Chondrocyte (in vitro differentiated cells): ENCODE data around the gene KCNE2. TPM values are rescaled to one million over a fixed set of nuclear protein-coding genes. Genes with fewer than 3 reads are reported as not detected.

Experiments
- DNase-seq: peaks from one replicate; pipeline ENCODE4 v3.0.0; 2021; ENCODE audit warnings: mixed read lengths, low spot score
- H3K27ac Mint-ChIP-seq: one replicate; pipeline ENCODE4 v1.8.0; 2021; ENCODE audit warnings: mild to moderate bottlenecking, moderate library complexity, mixed read lengths; ENCODE audit not compliant: unreplicated experiment
- H3K27me3 Mint-ChIP-seq: 2 replicates; pipeline ENCODE4 v1.8.0; 2021; ENCODE audit warnings: low read depth, mixed read lengths
- H3K36me3 Mint-ChIP-seq: 2 replicates; pipeline ENCODE4 v1.8.0; 2021; ENCODE audit warnings: low read depth, mixed read lengths
- H3K4me1 Mint-ChIP-seq: 2 replicates; pipeline ENCODE4 v1.8.0; 2021; ENCODE audit warnings: low read depth, mild to moderate bottlenecking, mixed read lengths
- H3K4me3 Mint-ChIP-seq: one replicate; pipeline ENCODE4 v1.8.0; 2021; ENCODE audit warnings: mild to moderate bottlenecking, moderate library complexity, mixed read lengths; ENCODE audit not compliant: unreplicated experiment
- H3K9me3 Mint-ChIP-seq: 2 replicates; pipeline ENCODE4 v1.8.0; 2021; ENCODE audit warnings: low read depth, mixed read lengths
- long read RNA-seq: library from polyadenylated mRNA; stranded (forward); transcript quantifications from one replicate; pipeline ENCODE4 v2.0.0, GENCODE V29; 2021
- total RNA-seq: library from RNA; stranded (reverse); gene quantifications from 3 replicates; pipeline ENCODE4 v1.2.1, GENCODE V29; 2021
- TF ChIP-seq, protein P1 (sequence below): fragments of 200-600 bp; sonication (generic); IDR thresholded peaks from 2 replicates; pipeline ENCODE4 v1.5.0; 2021; ENCODE audit warnings: antibody characterized with exemption, mild to moderate bottlenecking, moderate library complexity

KCNE2 gene, protein sequence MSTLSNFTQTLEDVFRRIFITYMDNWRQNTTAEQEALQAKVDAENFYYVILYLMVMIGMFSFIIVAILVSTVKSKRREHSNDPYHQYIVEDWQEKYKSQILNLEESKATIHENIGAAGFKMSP
- 0.35 TPM in 1 of 3 replicates, not detected in the others for total RNA-seq
- long read RNA-seq = 0 reads

DNA sequence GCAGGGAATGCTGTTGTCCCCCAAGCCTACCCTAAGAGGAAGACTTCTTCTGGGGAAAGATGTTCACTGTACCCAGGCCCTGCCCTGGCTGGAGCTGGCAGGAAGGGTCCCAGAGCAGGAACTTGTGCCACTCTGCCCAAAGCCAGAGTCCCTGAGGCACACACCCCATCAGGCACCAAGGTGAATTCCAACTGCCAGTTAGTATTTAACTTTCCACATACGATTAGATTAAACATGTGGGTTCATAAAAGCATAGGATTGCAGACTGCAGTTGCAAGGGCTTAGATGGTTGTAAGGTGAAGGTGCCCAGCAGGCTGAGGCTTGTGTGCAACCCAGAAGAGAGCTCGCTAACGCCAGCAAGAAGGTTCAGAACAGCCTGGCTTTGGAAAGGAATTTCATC lies at the start of gene KCNE2:
Gene KCNE2, plus strand, starts transcription at position 274 of the 400 bp plus-strand sequence. CDS start 6,473 bp downstream, outside the sequence.
- no peak within 1 kb of the TSS for H3K27ac Mint-ChIP-seq

DNA sequence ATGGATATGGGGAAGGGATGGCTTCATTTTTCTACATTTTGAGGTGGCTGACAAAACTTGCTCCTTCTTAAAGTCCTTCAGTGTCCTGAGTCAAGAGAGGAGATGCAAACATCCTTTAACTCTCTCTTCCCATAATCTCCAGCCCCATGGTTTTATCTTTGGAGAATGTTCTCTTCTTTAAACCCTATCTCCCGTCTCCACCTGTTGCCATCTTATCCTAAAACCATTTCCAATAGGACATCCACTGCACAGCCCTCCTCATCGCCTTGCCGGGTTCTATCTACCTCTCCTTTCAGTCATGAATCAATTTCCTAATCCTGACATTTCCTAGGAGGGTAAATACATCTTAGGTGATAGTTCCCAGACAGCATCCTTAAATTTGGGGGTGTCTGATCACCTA lies 44.2 kb upstream of the KCNE2 start:
- TF ChIP-seq, protein P1, sequence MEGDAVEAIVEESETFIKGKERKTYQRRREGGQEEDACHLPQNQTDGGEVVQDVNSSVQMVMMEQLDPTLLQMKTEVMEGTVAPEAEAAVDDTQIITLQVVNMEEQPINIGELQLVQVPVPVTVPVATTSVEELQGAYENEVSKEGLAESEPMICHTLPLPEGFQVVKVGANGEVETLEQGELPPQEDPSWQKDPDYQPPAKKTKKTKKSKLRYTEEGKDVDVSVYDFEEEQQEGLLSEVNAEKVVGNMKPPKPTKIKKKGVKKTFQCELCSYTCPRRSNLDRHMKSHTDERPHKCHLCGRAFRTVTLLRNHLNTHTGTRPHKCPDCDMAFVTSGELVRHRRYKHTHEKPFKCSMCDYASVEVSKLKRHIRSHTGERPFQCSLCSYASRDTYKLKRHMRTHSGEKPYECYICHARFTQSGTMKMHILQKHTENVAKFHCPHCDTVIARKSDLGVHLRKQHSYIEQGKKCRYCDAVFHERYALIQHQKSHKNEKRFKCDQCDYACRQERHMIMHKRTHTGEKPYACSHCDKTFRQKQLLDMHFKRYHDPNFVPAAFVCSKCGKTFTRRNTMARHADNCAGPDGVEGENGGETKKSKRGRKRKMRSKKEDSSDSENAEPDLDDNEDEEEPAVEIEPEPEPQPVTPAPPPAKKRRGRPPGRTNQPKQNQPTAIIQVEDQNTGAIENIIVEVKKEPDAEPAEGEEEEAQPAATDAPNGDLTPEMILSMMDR = no peak
- Mint-ChIP-seq H3K4me1 (peaks cover 12% of the 10 kb centered on the region), H3K36me3 (no peaks in the 10 kb centered on the region), H3K27me3 (no peaks in the 10 kb centered on the region), H3K9me3 (peaks cover 3% of the 10 kb centered on the region), H3K27ac (no peak overlapping the region), H3K4me3 (no peak overlapping the region)
- DNase-seq = no peak

More for the DNA sequence above, at the start of gene KCNE2:
- Mint-ChIP-seq H3K9me3 (peaks cover 3% of the 10 kb centered on the region), H3K36me3 (peaks cover 3% of the 10 kb centered on the region), H3K27me3 (peaks cover under 1% of the 10 kb centered on the region), H3K4me1 (peaks cover 11% of the 10 kb centered on the region), H3K4me3 (no peak within 1 kb of the TSS)
- TF ChIP-seq, protein P1 = no peak
- DNase-seq = no peak

DNA sequence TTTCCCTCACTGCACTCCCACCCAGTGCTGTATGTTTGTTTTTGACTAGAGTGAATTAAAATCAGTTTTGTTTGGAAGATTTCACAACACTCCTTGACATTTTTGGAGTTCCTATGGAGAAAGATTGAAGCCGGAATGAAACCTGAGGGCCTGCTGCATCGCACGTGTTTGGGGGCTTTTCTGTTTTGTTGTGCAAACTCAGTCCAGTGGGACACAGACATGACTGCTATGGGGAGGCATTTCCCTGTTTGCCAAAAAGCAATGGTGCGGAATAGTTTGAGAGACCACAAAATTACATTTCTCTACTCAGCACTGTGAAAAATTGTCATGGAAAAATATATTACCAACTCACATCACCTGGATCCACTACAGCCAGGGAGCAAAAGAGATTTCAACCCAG lies 43.8 kb upstream of the KCNE2 start:
- no peaks in the 10 kb centered on the region for H3K27me3 Mint-ChIP-seq

DNA sequence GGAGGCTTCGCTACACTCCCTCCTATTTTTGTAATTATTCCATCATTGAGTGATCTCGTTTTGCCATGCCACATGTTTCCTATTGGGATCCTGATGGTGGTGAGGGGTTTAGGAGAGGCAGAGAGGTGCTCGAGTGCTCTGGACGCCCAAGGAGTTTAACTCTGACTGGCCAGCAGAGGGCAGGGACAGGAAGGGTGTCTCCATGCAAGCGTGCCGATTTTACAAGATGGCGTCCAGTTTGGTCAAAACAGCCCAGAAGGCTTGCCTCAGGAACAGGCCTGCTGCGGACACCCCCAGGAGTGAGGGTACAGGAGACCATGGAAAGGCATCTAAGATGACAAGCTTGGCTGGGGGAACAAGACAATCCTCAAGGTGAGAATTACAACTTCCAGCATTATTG lies 33.8 kb upstream of the KCNE2 start:
- Mint-ChIP-seq H3K9me3 (peaks cover 9% of the 10 kb centered on the region), H3K4me3 (no peak overlapping the region), H3K36me3 (no peaks in the 10 kb centered on the region), H3K27me3 (no peaks in the 10 kb centered on the region), H3K4me1 (peaks cover 42% of the 10 kb centered on the region), H3K27ac (no peak overlapping the region)
- no peak for DNase-seq
- TF ChIP-seq, protein P1 = no peak

More for the DNA sequence above, 43.8 kb upstream of the KCNE2 start:
- H3K27ac Mint-ChIP-seq = no peak overlapping the region
- TF ChIP-seq, protein P1 = no peak
- H3K4me1 Mint-ChIP-seq = peaks cover 12% of the 10 kb centered on the region
- peaks cover 3% of the 10 kb centered on the region for H3K9me3 Mint-ChIP-seq
- DNase-seq = no peak
- H3K36me3 Mint-ChIP-seq = no peaks in the 10 kb centered on the region
- no peak overlapping the region for H3K4me3 Mint-ChIP-seq

DNA sequence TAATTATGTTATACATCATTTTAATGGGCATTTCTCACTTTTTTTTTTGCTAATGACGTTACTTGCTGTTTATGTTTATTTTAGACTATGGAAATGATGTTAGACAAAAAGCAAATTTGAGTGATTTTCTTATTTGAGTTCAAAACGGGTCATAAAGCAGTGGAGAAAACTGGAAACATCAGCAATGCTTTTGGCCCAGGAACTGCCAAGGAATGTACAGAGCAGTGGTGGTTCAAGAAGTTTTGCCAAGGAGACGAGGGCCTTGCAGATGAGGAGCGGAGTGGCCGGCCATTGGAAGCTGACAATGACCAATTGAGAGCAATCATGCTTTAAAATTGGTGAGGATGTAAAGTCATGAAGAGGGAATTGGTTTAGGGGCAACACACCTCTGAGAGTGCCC lies 32.1 kb upstream of the KCNE2 start:
- H3K27me3 Mint-ChIP-seq = no peaks in the 10 kb centered on the region
- DNase-seq = no peak
- H3K4me1 Mint-ChIP-seq = peaks cover 59% of the 10 kb centered on the region
- H3K9me3 Mint-ChIP-seq = peaks cover 9% of the 10 kb centered on the region
- H3K36me3 Mint-ChIP-seq = no peaks in the 10 kb centered on the region
- no peak overlapping the region for H3K4me3 Mint-ChIP-seq
- TF ChIP-seq, protein P1 = no peak
- H3K27ac Mint-ChIP-seq = no peak overlapping the region
